Activated CD4-positive, CD25-positive, alpha-beta regulatory T cell treated with anti-CD3 and anti-CD28 coated beads, Interleukin-2, amount 50 U/mL, for 72 hours (primary cell): ENCODE measurements around the gene BRSK2.
"Not testable (repeated sequence)": the region's sequence is repeated elsewhere in the genome, so short reads cannot be mapped to it uniquely, and the experiment has no call there.

Source experiments
- DNase-seq: peaks from one replicate; pipeline ENCODE4 v3.0.0; 2021

BRSK2 gene

DNA sequence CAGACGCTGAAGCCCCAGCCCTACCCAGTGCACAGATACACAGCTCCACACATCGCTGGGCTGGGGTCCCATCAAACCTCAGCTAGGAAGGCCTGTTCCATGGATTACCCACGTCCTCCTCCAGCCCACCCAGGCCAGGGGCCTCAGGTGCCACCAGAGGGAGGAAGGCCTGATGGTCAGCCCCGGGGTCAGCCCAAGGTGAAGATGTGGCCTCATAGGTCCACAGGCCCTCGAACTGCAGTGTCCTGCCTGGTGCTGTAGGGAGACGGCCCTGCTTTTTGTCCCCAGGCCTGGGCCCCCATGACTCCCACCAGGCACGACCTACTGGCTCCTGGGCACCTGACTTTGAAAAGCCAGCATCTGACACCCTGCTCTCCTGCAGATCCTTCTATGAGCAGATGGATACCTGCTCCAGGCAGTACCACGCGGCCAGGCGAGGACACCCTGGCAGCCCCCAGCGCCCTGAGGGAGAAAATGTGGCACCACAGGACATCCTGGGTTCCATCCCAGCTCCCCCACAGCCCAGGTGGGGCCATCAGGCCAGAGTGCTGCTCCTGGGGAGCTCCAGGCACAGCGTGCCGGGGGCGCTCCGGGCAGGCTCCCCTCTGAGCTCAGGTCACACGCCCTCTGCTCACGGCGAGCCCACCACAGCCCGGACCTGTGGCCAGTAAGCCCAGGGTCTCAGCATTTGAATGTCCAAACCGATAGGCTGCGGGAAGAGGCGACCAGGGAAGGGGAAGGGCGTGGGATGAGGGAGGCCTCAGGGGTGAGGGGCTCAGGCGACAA is 112.6 kb downstream of the BRSK2 start:
- no peak for DNase-seq

DNA sequence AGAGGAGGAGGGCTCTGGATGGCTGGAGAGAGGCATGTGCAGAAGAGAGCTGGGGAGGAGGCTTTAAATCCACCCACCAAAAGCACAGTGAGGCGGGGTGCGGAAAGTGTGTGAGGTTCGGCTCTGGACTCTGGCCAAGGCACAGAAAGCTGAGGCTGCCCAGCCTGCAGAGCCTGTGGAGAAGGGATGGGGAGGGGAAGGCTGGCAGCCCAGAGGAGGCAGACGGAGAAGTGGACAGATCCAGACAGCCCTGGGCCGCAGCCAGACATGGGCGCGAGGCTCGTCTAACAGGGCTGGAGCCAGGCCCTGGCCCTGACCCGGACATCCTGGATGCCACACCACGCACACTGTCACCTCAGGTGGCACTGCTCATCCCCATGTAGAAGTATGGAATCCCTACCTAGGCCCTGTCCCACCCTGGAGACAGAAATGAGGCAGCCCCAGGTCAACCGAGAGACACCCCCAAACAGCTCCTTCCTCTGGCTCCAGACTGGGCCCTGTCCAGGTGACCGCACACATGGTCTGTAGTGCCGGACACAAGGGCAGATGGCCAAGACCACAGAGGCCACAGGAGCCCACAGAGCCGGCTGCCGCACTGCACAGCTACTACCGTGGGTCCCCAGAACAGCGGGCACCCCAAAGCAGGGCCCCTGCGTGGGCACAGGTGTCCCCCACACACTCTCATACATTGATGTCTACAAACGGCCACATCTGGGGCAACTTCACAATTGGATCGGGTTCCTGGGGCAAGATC is 113.4 kb downstream of the BRSK2 start:
- DNase-seq: no peak

DNA sequence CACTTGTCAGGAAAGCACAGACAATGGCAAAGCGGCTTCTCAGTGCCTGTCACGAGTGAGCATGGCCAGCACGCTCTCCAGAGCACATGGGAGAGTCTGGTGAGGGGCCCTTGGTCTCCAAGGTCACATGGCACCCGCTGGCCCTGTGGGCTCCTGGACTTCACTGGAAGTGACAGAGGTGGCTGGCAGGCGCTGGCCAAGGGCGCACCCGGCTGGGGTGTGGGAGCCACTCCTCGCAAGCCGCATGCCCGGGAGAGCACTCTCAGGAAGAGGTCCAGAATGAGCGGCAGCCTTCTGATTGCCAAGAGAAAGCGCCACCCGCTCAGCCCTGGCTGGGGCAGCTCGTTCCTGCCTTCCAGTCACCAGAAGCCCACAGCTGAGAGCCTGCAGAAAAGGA is 114.0 kb downstream of the BRSK2 start:
- DNase-seq: no peak

DNA sequence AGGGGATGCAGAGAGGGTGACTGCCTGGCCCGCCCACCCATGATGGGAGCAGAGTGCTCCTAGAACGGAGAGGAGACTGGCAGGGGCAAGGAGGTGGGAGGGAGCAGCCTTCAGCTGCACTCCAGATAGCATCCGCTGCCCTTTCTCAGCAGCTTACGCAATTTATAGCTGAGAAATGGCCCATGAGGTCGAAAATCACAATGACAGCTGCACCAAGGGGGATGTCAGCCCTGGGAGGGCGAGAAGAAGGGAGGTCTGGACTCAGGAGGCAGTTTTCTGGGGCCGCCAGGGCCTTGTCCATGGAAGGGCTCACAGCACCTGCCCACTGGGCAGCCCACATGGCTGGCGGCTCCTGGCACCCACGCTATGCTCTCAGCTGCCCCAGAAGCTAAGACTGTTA is 114.4 kb downstream of the BRSK2 start:
- DNase-seq: no peak

DNA sequence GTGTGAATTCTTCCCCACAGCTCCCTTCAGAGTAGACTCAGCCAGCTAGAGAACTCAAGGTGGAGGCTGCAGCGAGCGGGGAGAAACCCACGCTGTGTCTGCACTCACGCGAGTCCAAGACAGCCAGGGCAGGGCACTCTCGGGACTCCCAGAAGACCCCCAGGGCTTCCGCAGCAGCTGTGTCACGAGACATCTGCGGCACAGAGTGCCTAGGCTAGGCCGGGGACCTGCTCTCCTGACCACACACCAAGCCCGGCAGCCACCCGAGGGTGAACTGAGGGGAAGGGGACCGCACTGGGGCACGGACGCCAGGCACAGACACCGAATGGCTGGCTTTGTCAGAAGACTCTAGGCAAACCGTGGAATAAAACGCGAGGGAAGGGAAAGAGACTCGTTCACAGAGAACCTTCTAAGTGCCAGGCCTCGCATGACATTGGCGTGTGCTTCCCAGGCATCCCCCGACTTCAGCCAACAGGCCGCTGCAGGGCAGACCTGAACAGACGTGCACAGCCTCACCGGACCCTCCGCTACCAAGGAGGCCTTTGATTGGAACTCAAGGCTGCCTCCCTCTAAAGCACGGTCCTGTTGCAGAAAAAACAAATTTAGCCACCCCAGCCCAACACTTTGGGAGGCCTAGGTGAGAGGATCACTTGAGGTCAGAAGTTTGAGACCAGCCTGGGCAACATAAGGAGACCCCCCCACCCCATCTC is 115.0 kb downstream of the BRSK2 start:
- DNase-seq: no peak

DNA sequence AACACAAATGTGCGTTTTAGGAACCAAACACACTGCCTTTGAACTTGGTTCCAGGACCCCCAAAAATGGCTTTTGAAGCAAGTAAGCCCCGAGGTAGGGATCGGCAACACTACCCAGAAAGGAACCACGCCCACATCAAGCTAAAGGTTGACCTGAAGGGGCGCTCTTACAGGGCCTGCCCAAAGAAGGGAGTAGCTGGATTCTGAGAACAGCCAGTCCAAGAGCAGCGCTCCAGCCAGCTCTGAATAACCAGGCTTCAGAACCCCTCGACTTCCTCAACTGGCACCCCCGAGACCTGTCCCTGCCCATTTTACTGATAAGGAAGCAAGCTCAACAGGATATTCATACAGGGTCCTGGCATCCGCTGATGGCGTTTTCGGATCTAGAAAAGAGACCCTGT is 115.7 kb downstream of the BRSK2 start:
- no peak for DNase-seq

DNA sequence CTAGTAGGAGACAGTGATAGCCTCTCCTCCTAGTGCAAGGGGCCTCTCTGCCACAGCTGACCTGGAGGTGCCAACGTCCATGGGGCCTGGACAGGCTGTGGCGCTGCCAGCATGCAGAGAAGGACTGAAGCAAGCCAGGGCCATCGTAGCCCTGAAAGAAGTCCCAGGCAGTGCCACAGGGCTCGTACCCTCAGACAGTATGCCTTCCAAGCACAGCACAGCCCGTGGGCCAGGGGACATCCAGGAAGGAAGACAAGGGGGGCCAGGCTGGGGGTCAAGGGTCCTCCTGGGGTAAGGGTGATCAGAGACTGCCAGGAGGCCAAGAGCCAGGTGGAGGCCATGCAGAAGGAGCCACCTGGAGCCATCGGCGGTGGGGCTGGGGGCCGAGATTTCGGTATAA is 117.2 kb downstream of the BRSK2 start:
- DNase-seq: no peak

DNA sequence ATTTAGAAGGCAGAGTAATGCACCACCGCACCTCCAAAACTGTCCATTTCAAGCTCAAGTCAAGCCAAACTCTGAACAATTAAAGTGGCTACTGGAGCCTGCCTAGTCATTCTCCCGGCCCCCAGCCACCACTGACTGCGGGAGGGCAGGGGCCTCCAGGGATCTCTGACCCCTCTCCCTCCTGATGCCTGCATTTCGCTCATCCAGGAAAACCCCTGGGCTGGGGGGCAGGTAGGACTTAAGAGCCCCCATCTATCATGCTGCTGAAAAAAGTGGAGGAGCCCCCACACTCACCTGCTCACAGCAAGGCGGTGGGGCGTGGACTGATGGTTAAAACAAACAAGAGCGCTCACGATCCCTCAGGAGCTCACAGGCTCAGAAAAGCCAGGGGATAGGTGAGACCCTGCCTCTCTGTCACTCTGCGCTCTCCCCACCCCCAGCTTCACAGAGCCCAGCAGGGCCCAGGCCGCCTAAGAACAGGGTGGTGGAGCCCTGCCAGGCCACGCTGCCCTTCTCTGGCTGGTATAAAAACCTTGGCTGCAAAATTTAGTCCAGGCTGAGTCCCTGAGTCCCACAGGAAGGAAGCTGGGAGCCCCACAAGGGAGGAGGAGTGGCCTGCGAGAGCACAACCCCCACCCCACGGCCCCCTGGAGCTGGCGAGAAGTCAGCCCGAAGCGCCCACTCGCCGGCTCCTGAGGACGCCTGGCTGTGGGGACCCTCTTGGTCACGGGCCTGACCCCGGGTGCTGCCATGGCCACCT is 117.8 kb downstream of the BRSK2 start:
- DNase-seq: no peak

DNA sequence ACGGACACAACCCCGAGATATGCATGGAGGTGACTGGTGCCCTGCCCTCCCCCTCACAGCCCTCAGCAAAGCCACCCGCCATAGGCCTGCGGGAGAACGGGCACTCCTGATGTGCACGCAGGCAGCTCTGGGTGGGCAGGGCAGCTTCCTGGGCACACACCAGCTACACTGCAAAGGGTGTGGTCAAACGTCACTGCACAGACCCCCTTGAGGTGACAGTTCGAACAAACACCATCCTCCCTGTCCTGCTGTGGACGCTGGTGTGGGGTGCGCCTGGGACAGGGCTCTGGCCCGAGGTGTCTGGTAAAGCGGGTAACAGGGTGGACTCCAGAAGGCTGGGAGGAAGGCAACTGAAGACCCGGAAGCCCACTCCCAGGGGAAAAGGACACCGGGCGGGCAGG is 118.8 kb downstream of the BRSK2 start:
- DNase-seq: no peak

DNA sequence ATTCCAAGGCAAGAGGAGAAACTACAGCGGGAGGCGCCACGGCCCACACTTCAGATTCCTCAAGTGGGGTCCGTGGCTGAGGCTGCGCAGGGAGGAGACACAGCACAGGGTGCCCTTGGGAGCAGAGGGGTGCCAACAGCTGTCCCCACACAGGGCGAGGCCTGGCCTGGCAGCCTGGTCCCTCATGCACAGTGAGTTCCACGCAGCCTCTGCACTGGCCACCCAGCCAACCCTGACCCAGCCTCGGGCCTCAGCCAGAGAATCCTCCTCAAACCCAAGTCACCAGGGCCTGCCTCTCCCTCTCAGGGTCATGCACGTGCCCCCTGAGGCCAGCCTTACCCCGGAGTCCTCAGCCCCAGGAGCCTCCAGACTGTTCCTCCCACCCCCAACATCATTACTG is 119.3 kb downstream of the BRSK2 start:
- DNase-seq: no peak

DNA sequence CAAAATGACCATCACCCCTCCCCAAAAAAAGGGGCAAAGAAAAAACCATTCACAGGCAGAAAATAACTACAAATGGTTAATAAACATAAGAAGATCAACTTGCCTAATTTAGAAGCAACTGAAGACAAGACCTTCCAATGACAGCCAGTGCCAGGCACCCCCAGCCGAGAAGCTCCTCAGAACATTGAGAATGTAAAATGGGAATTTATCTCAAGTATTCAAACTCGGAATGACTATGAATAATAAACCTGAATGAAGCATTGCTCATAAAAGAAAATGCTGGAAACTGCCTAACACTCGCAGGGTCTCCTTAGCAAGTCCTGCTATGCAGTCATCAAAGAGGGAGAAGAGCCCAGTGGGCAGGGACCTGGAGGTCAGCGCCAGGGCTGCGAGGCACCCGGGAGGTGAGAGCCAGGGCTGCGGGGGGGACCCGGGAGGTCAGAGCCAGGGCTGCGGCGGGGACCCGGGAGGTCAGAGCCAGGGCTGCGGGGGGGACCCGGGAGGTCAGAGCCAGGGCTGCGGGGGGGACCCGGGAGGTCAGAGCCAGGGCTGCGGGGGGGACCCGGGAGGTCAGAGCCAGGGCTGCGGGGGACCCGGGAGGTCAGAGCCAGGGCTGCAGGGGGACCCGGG is 120.0 kb downstream of the BRSK2 start:
- DNase-seq: no peak

DNA sequence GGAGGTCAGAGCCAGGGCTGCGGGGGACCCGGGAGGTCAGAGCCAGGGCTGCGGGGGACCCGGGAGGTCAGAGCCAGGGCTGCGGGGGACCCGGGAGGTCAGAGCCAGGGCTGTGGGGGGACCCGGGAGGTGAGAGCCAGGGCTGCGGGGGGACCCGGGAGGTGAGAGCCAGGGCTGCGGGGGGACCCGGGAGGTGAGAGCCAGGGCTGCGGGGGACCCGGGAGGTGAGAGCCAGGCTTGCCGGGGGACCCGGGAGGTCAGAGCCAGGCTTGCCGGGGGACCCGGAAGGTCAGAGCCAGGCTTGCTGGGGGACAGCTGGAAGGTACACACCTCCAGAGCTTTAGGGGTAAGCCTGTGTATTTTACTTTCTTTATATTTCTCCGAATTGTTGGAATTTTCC is 120.6 kb downstream of the BRSK2 start:
- not testable (repeated sequence) for DNase-seq

DNA sequence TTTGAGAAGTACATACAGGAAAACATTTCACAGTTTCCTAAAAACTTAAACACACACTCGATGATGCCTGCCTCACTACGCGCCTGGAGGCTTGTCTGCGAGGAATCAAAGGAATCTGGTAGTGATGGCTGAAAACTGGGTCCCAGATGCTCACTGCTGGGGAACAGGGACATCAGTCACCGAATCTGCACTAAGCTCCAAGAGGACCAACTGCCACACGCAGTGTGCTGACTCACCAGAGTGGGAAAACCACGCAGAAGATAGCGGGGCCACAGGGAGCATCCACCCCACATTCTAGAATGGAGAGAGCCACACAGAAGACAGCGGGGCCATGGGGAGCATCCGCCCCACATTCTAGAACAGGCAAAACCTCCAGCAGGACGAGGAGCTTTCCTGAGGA is 121.2 kb downstream of the BRSK2 start:
- DNase-seq: no peak

DNA sequence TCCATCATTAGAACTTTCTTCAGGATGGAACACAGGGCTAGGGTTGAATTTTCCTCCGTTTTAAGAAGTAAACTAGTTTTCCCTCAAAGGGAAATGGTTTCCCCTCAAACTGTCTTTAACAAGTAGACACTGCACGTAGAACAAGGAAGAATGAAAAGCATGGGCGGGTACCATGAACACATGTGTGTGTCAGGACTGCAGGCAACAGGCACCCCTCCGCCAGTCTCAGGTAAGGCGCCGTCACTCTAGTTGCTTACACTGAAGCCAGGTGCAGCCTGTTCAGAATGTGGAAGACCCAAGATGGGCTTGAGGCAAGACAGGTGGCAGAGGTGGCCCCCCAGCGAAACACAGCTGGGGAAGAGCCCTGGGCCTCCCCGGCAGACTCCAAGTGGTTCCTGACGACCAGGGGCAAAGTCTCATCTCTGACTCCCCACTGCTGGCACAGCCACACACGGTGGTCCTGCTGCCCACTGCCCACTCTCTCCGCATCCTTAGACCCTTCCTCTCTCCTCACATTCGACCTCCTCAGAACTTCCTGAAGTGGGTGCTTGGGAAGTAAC is 122.3 kb downstream of the BRSK2 start:
- DNase-seq: no peak
